Testis (tissue), 3 donors: ENCODE data around the gene HDAC1. TPM values are rescaled to one million over a fixed set of nuclear protein-coding genes. Genes with fewer than 3 reads are reported as not detected.
A peak's percentile ranks its signal among the peaks of the same experiment; 100 is the strongest.

Experiments used
- DNase-seq: peaks from one replicate; pipeline ENCODE4 v3.0.0-alpha.2; 2019
- H3K27ac ChIP-seq, 2 donors: fragments of 200-600 bp; sonication (generic); one replicate each; pipeline ENCODE4 v1.5.1; 2019
- H3K27me3 ChIP-seq: fragments of 200-600 bp; sonication (generic); one replicate; pipeline ENCODE4 v1.5.1; 2019
- H3K36me3 ChIP-seq: fragments of 200-600 bp; sonication (generic); one replicate; pipeline ENCODE4 v1.5.1; 2017; ENCODE audit warnings: low read depth; ENCODE audit errors: missing control alignments
- H3K4me1 ChIP-seq: fragments of 200-600 bp; sonication (generic); one replicate; pipeline ENCODE4 v1.5.1; 2019
- H3K4me3 ChIP-seq, 2 donors: fragments of 200-600 bp; sonication (generic); one replicate each; pipeline ENCODE4 v1.5.1; 2017 to 2019
- H3K9me3 ChIP-seq: fragments of 200-600 bp; sonication (generic); one replicate; pipeline ENCODE4 v1.5.1; 2017
- POLR2A ChIP-seq: fragments of 450-650 bp; IDR thresholded peaks from one replicate; pipeline ENCODE4 v1.6.1; 2017; ENCODE audit warnings: antibody characterized with exemption, mild to moderate bottlenecking, moderate library complexity
- WGBS, 2 donors: methylation state at CpG; one replicate each; pipeline ENCODE4 v1.1.5; 2018; 5-methylcytosine and 5-hydroxymethylcytosine counted together
- intact Hi-C: fragments of 100-400 bp; cut with DNase I; formaldehyde crosslinking; loops from one replicate; pipeline ENCODE4 v1.15.1; 2023; ENCODE audit warnings: low total_unique reads
- polyA plus RNA-seq: library from polyadenylated mRNA; stranded (reverse); fragments of 350-450 nt; fragmentation: Illumina TruSeq; extraction: RNeasy Lipid Tissue Mini Kit (QIAGEN cat#74804); gene quantifications from one replicate; pipeline ENCODE4 v1.2.3, GENCODE V29; 2014; ENCODE audit warnings: low read depth, low replicate concordance; ENCODE audit not compliant: insufficient read depth
- total RNA-seq, 2 donors: library from RNA; depleted of rRNA; stranded (reverse); fragments of >200 nt; gene quantifications; one replicate each; pipeline ENCODE4 v1.2.3, GENCODE V29; 2016
- TF ChIP-seq, protein P1 (sequence below), 3 experiments: fragments of 450-650 bp in 2 of 3; fragments of 200-600 bp in 1 of 3; sonication (generic) in 1 of 3; IDR thresholded peaks; one replicate each; pipeline ENCODE4 v1.5.1; 2016 to 2019; ENCODE audit warnings: antibody characterized with exemption in 3 of 3, mild to moderate bottlenecking in 2 of 3, moderate library complexity in 1 of 3

Gene HDAC1
- total and polyA plus RNA-seq, 3 donors from 2014 or later: 83.1 to 99.2 (median 91.6) TPM

DNA sequence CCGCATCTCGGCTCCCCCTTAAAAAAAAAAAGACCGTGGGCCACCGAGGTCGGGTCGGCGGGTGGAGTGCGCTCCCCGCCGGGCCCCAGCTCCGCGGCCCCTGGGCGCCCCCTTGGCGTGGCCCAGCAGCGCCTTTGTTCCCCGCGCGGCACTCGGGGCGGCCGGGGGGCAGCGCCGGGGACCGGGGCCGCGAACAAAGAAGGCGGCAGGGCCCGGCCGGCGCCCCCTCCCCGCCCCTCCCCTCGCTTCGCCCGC is 43.6 kb downstream of the HDAC1 start:
- DNase-seq: no peak
- intact Hi-C loops: loop anchor here (10.0 kb wide), 1 partner anchor 91 kb away; the partner anchor contains the start of gene FAM167B

DNA sequence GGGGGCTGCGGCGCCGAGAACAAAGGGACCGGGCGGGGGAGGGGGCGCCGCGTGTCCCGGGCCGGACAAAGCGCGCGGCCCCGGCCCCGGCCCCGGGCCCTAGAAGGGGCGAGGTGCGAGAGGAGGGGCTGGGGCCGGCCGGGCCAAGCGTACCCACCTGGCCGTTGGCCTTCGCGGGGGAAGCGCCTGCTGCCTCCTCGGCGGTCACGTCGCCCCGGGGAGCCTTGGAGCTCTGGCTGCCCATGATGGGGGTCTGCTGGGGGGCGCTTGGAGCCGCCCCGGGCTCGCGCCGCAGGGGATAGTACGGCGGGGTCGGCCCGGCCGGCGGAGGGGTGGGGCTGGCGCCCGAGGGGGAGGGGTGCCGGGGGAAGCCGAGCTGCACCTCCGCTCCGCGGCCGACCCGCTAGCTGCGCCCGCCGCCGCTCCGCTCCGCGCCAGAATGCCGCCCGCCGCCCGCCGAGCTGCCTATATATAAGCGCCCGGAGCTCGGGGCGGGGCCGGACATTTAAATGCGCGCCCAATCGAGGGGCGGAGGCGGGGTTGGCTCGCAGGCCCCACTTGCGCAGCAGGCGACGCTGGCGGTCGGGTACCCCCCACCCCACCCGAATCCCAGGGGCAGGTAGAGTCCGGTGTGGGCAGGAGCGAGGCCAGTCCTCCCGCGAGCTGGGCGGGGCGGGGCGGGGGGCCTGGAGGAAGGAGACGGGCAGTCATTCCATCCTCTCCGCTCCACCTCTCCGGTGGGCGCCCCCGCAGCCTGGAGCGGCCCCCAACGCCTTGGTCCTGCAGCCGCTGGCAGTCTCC is 44.1 kb downstream of the HDAC1 start, which contains the start of gene MARCKSL1:
Gene MARCKSL1, minus strand, starts transcription at position 444 of the 801 bp plus-strand sequence. Its CDS starts 200 bp downstream, at position 244.
- H3K9me3 ChIP-seq: no peaks in the 10 kb centered on the region
- H3K27me3 ChIP-seq: no peaks in the 10 kb centered on the region
- peaks cover 51% of the 10 kb centered on the region for H3K4me1 ChIP-seq
- H3K4me3 ChIP-seq: peak within 1 kb of the TSS; percentile 75 to 94
- intact Hi-C loops: loop anchor here (10.0 kb wide), 1 partner anchor 91 kb away; the partner anchor contains the start of gene FAM167B
- 0 to 2% methylated on average over 9 to 27 of the region's 95 CpGs for WGBS, 2 donors
- peak within 1 kb of the TSS; percentile 81 to 96 for H3K27ac ChIP-seq
- DNase-seq: peak; percentile 93
- TF ChIP-seq, protein P1, sequence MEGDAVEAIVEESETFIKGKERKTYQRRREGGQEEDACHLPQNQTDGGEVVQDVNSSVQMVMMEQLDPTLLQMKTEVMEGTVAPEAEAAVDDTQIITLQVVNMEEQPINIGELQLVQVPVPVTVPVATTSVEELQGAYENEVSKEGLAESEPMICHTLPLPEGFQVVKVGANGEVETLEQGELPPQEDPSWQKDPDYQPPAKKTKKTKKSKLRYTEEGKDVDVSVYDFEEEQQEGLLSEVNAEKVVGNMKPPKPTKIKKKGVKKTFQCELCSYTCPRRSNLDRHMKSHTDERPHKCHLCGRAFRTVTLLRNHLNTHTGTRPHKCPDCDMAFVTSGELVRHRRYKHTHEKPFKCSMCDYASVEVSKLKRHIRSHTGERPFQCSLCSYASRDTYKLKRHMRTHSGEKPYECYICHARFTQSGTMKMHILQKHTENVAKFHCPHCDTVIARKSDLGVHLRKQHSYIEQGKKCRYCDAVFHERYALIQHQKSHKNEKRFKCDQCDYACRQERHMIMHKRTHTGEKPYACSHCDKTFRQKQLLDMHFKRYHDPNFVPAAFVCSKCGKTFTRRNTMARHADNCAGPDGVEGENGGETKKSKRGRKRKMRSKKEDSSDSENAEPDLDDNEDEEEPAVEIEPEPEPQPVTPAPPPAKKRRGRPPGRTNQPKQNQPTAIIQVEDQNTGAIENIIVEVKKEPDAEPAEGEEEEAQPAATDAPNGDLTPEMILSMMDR (IDR thresholded peaks at IDR 0.05): no peak
- peak; percentile 74 for TF ChIP-seq POLR2A
- no peaks in the 10 kb centered on the region for H3K36me3 ChIP-seq

More for the DNA sequence above, 43.6 kb downstream of the HDAC1 start:
- peak overlapping the region; percentile 75 to 94 for H3K4me3 ChIP-seq
- TF ChIP-seq, protein P1 (IDR thresholded peaks at IDR 0.05): no peak
- no peak for TF ChIP-seq POLR2A
- H3K4me1 ChIP-seq: peaks cover 51% of the 10 kb centered on the region
- peak overlapping the region; percentile 81 to 96 for H3K27ac ChIP-seq
- H3K9me3 ChIP-seq: no peaks in the 10 kb centered on the region
- no peaks in the 10 kb centered on the region for H3K36me3 ChIP-seq
- 0% methylated on average over 20 of the region's 34 CpGs; no CpG with 5 or more reads in 1 of the 2 donors for WGBS, 2 donors
- no peaks in the 10 kb centered on the region for H3K27me3 ChIP-seq

DNA sequence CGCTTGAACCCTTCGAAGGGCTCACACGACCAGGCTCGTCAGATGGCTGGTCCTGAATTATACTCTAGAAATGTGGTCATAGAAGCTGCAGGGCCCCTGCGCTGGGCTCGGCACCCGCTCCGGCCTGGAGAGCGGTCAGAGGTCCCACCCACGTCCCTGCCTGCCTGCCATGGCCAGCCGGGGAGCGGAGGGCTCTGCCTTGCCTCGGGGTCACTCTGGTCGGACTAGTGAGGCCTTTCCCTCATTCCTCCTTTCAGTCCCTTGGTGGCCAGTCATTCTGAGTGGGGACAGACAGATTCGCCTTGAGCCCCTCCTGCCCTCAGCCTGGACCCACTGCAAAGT is 44.7 kb downstream of the HDAC1 start:
- DNase-seq: no peak
- Histone ChIP-seq H3K4me1 (peaks cover 51% of the 10 kb centered on the region), H3K36me3 (no peaks in the 10 kb centered on the region), H3K27ac (peak overlapping the region; percentile 81 to 96), H3K4me3 (peak overlapping the region; percentile 75 to 94), H3K9me3 (no peaks in the 10 kb centered on the region), H3K27me3 (no peaks in the 10 kb centered on the region)
- 0 to 7% methylated on average over 5 to 15 of the region's 15 CpGs for WGBS, 2 donors
- TF ChIP-seq, protein P1 (IDR thresholded peaks at IDR 0.05): no peak
- TF ChIP-seq POLR2A: no peak
- intact Hi-C loops: loop anchor here (10.0 kb wide), 1 partner anchor 92 kb away; the partner anchor contains the start of gene FAM167B

DNA sequence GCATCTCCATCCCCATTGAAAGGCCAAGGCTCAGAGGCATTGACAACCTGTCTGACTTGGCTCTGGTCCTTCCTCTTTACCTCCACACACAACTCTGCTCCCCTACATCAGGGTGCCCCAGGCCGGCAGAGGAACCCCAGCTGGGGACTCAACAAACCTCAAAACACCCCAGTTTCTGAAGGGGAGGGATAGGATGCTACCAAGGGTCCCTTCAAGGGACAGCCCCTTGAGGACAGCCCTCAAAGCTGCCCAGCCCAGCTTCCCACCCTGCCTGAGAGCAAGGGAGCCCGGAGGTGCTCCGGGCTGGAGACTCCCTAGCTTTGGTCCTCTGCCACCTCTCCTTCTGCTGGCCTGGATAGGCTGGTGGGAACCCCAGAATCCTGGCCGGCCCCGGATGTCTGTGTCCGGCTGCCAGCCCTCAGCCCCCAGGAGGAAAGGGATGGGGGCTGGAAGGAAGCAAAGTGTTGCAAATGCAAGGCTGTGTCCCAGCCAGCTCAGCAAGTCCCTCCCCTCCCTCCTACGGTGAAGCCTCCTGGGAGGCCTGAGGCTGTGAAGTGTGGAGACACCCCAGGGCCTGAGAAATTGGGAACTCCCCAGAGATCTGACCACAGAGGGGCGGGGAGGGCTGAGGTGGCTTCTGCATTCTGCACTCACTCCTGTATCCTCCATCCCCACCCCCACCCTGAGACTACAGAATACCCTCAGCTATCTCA is 45.2 kb downstream of the HDAC1 start:
- no peak for TF ChIP-seq POLR2A
- TF ChIP-seq, protein P1 (IDR thresholded peaks at IDR 0.05): no peak
- Histone ChIP-seq H3K4me1 (peaks cover 56% of the 10 kb centered on the region), H3K4me3 (peak overlapping the region in 1 of 2 donors; percentile 75), H3K27ac (peak overlapping the region; percentile 81 to 96), H3K36me3 (no peaks in the 10 kb centered on the region), H3K9me3 (no peaks in the 10 kb centered on the region), H3K27me3 (no peaks in the 10 kb centered on the region)
- intact Hi-C loops: loop anchor here (10.0 kb wide), 1 partner anchor 92 kb away; the partner anchor contains the start of gene FAM167B
- 39 to 46% methylated on average over 3 to 8 of the region's 8 CpGs for WGBS, 2 donors
- no peak for DNase-seq
